Renal cortex interstitium (tissue), 11 donors: Measurements from ENCODE around the gene KIF23. TPM values are rescaled to one million over a fixed set of nuclear protein-coding genes. Genes with fewer than 3 reads are reported as not detected.
"Not testable (repeated sequence)": the region's sequence is repeated elsewhere in the genome, so short reads cannot be mapped to it uniquely, and the experiment has no call there.

Source experiments
- DNase-seq, 11 donors: peaks; one replicate each; pipeline ENCODE4 v3.0.0-alpha.2; 2013; ENCODE audit warnings: low read depth in 9 of 11, low spot score in 4 of 11; ENCODE audit errors: extremely low read depth in 1 of 11
- polyA plus RNA-seq, 3 donors: library from polyadenylated mRNA; unstranded; fragments of 120-200 nt; gene quantifications; one replicate each; pipeline ENCODE4 v1.2.1, GENCODE V29; 2013; ENCODE audit not compliant: insufficient read length in 3 of 3

The KIF23 gene
- polyA plus RNA-seq, 3 donors = 35.1 to 41.3 (median 40.0) TPM

- DNase-seq = no peak
These were observed 7.3 kb downstream of the KIF23 start for GRCh38 chr15:69421498-69421897.

GRCh38 chr15:69422336-69422895 lies 8.3 kb downstream of the KIF23 start:
- DNase-seq = no peak

GRCh38 chr15:69424001-69424400 lies 9.9 kb downstream of the KIF23 start:
- no peak for DNase-seq

- no peak for DNase-seq
These were observed 10.7 kb downstream of the KIF23 start for GRCh38 chr15:69424748-69425413.

GRCh38 chr15:69433831-69434230 lies 19.7 kb downstream of the KIF23 start:
- no peak for DNase-seq

- no peak for DNase-seq
These were observed 20.1 kb downstream of the KIF23 start for GRCh38 chr15:69434238-69434637.

- no peak for DNase-seq
These were observed 20.5 kb downstream of the KIF23 start for GRCh38 chr15:69434679-69435078.

- no peak for DNase-seq
These were observed 21.8 kb downstream of the KIF23 start for GRCh38 chr15:69435985-69436384.

- no peak for DNase-seq
These were observed 22.8 kb downstream of the KIF23 start for GRCh38 chr15:69436951-69437350.

- no peak for DNase-seq
These were observed 25.5 kb downstream of the KIF23 start for GRCh38 chr15:69439623-69440022.

GRCh38 chr15:69443032-69443611 lies 29.0 kb downstream of the KIF23 start:
- DNase-seq = no peak

GRCh38 chr15:69444686-69445085 lies 30.5 kb downstream of the KIF23 start:
- no peak for DNase-seq

- no peak for DNase-seq
These were observed 32.8 kb downstream of the KIF23 start for GRCh38 chr15:69446953-69447352.

GRCh38 chr15:69450221-69450620 lies 36.1 kb downstream of the KIF23 start:
- DNase-seq = not testable (repeated sequence)

- DNase-seq = no peak
These were observed 37.0 kb downstream of the KIF23 start for GRCh38 chr15:69450968-69451695.

- DNase-seq = peak in 1 of 11 donors; percentile 33
These were observed 38.0 kb downstream of the KIF23 start for GRCh38 chr15:69451951-69452691.

- peak; percentile 88 to 96 (median 94) for DNase-seq
These were observed 38.8 kb downstream of the KIF23 start, which contains the start of gene RPLP1 for GRCh38 chr15:69452692-69453521. Gene RPLP1 (plus strand): TSS chr15:69452818. CDS start chr15:69452949, 131 bp downstream.

GRCh38 chr15:69454953-69455352 lies 40.8 kb downstream of the KIF23 start:
- no peak for DNase-seq
